Spleen (tissue), 11 donors: ENCODE measurements around the gene INPP5D. TPM values are rescaled to one million over a fixed set of nuclear protein-coding genes. Genes with fewer than 3 reads are reported as not detected.

Experiments
- DNase-seq: peaks from one replicate; pipeline ENCODE4 v3.0.0-alpha.2; 2020
- H3K27ac ChIP-seq, 8 donors: fragments of 200-600 bp; sonication (generic) in 7 of 8; 1 replicate in 4 of 8; 2 replicates in 4 of 8; pipeline versions ENCODE4 v1.5.0 to v1.8.0; 2016 to 2021; ENCODE audit warnings: inconsistent platforms in 4 of 8, mild to moderate bottlenecking in 4 of 8, moderate library complexity in 1 of 8
- H3K27me3 ChIP-seq, 7 donors: fragments of 200-600 bp; sonication (generic) in 6 of 7; replicated peaks in 1 of 7; 1 replicate in 4 of 7; 2 replicates in 3 of 7; pipeline versions ENCODE4 v1.5.0 to v1.8.0; 2016 to 2021; ENCODE audit warnings: inconsistent platforms in 3 of 7, mild to moderate bottlenecking in 1 of 7
- H3K36me3 ChIP-seq, 6 donors: fragments of 200-600 bp; sonication (generic) in 5 of 6; 1 replicate in 4 of 6; 2 replicates in 2 of 6; pipeline versions ENCODE4 v1.5.0 to v1.8.0; 2016 to 2021; ENCODE audit warnings: inconsistent platforms in 2 of 6
- H3K4me1 ChIP-seq, 6 donors: fragments of 200-600 bp; sonication (generic) in 5 of 6; 1 replicate in 3 of 6; 2 replicates in 3 of 6; pipeline versions ENCODE4 v1.5.0 to v1.8.0; 2016 to 2021; ENCODE audit warnings: inconsistent platforms in 3 of 6
- H3K4me3 ChIP-seq, 8 donors: fragments of 200-600 bp; sonication (generic) in 7 of 8; 1 replicate in 4 of 8; 2 replicates in 4 of 8; pipeline versions ENCODE4 v1.5.0 to v1.8.0; 2016 to 2021; ENCODE audit warnings: inconsistent platforms in 4 of 8, mild to moderate bottlenecking in 4 of 8, moderate library complexity in 2 of 8
- H3K9me3 ChIP-seq, 8 donors: fragments of 200-600 bp; sonication (generic) in 7 of 8; 1 replicate in 4 of 8; 2 replicates in 4 of 8; pipeline versions ENCODE4 v1.5.0 to v1.8.0; 2016 to 2021; ENCODE audit warnings: inconsistent platforms in 4 of 8
- CTCF ChIP-seq, 11 experiments: fragments of 200-600 bp in 7 of 11; fragments of 450-650 bp in 4 of 11; sonication (generic) in 4 of 11; IDR thresholded peaks in 8 of 11; conservative IDR thresholded peaks in 3 of 11; 1 replicate in 7 of 11; 2 replicates in 4 of 11; pipeline versions ENCODE4 v1.4.0 to v1.8.0; 2016 to 2021; ENCODE audit warnings: antibody characterized with exemption in 11 of 11, inconsistent platforms in 4 of 11, mild to moderate bottlenecking in 1 of 11
- POLR2A ChIP-seq, 3 donors: fragments of 450-650 bp; IDR thresholded peaks; one replicate each; pipeline ENCODE4 v1.5.1; 2017; ENCODE audit warnings: antibody characterized with exemption in 3 of 3, mild to moderate bottlenecking in 1 of 3
- POLR2AphosphoS5 ChIP-seq, 3 donors: sonication (generic); formaldehyde crosslinking; IDR thresholded peaks; one replicate each; pipeline ENCODE4 v1.5.1; 2017; ENCODE audit warnings: antibody characterized with exemption in 3 of 3
- WGBS, 5 donors: extraction: QIAGEN DNeasy Blood & Tissue Kit in 3 of 5; methylation state at CpG; one replicate each; pipeline versions ENCODE4 v1.1.5 to v1.1.7; 2013 to 2018; 5-methylcytosine and 5-hydroxymethylcytosine counted together
- intact Hi-C: fragments of 100-400 bp; cut with DNase I; formaldehyde crosslinking; loops from one replicate; pipeline ENCODE4 v1.15.0; 2023; ENCODE audit warnings: low total_unique reads
- polyA plus RNA-seq, 3 donors: library from polyadenylated mRNA; stranded (reverse); fragments of 200-250 nt; gene quantifications; one replicate each; pipeline ENCODE4 v1.2.1, GENCODE V29; 2013
- total RNA-seq, 7 donors: library from RNA; depleted of rRNA in 3 of 7; stranded (reverse); fragments of >200 nt in 3 of 7; fragmentation: NEBNext Ultra II Directional in 4 of 7; extraction: Animal tissue kit (Norgen Biotek cat#: 25700) in 4 of 7; gene quantifications; one replicate each; pipeline versions ENCODE4 v1.1.0 to v1.2.1, GENCODE V29; 2016 to 2021
- donor health status: healthy with polysubstance abuse.
- donor health status: DM: no; HTN: no; CAD: no; lungs with moderate emphysema.
- donor health status: DM: no; HTN: no; CAD: no.
- donor health status: Bipolar disorder and iron deficiency.
- donor health status: healthy.
- donor health status: DM: no; HTN: no; CAD: no.
- donor health status: DM: yes; HTN: yes; CAD: no.

Gene INPP5D
- total and polyA plus RNA-seq, 10 donors: 71.1 to 246 (median 181) TPM

- peaks cover 50 to 100% (median 88%) of the 10 kb centered on the region in 6 donors for H3K4me1 ChIP-seq
- peak overlapping the region; percentile 27 to 96 (median 92) for H3K27ac ChIP-seq
- intact Hi-C loops: no loop called here
- WGBS, 5 donors: 56 to 74% (median 64%) methylated on average over 7 of the region's 7 CpGs
- TF ChIP-seq POLR2A (IDR thresholded peaks at IDR 0.05) (no peak), CTCF (IDR thresholded peaks at IDR 0.05 in 8 of 11, conservative IDR thresholded peaks at IDR 0.05 in 3 of 11) (no peak), POLR2AphosphoS5 (IDR thresholded peaks at IDR 0.05) (no peak)
- H3K4me3 ChIP-seq: peak overlapping the region in 1 of 8 donors; percentile 49
- no peaks in the 10 kb centered on the region for H3K9me3 ChIP-seq
- H3K36me3 ChIP-seq: peaks cover 0 to 60% (median 12%) of the 10 kb centered on the region in 6 donors
- no peak for DNase-seq
- no peaks in the 10 kb centered on the region for H3K27me3 ChIP-seq
Observed at GRCh38 chr2:233087713-233088112, 27.6 kb downstream of the INPP5D start.

GRCh38 chr2:233088972-233089345 lies 28.8 kb downstream of the INPP5D start:
- WGBS, 5 donors: 92 to 96% (median 94%) methylated on average over 8 of the region's 8 CpGs
- H3K4me3 ChIP-seq: no peak overlapping the region
- H3K36me3 ChIP-seq: peaks cover 0 to 60% (median 12%) of the 10 kb centered on the region in 6 donors
- intact Hi-C loops: no loop called here
- TF ChIP-seq CTCF (IDR thresholded peaks at IDR 0.05 in 8 of 11, conservative IDR thresholded peaks at IDR 0.05 in 3 of 11): no peak
- no peak for TF ChIP-seq POLR2AphosphoS5 (IDR thresholded peaks at IDR 0.05)
- TF ChIP-seq POLR2A (IDR thresholded peaks at IDR 0.05): no peak
- no peaks in the 10 kb centered on the region for H3K27me3 ChIP-seq
- peaks cover 46 to 100% (median 88%) of the 10 kb centered on the region in 6 donors for H3K4me1 ChIP-seq
- DNase-seq: no peak
- no peaks in the 10 kb centered on the region for H3K9me3 ChIP-seq
- H3K27ac ChIP-seq: peak overlapping the region in 7 of 8 donors; percentile 9 to 96 (median 93)

GRCh38 chr2:233089851-233090250 lies 29.7 kb downstream of the INPP5D start:
- peak overlapping the region in 3 of 8 donors; percentile 93 to 96 (median 95) for H3K27ac ChIP-seq
- peak in 1 of 3 donors; percentile 37 for TF ChIP-seq POLR2AphosphoS5 (IDR thresholded peaks at IDR 0.05)
- no peak for TF ChIP-seq POLR2A (IDR thresholded peaks at IDR 0.05)
- no peak for TF ChIP-seq CTCF (IDR thresholded peaks at IDR 0.05 in 8 of 11, conservative IDR thresholded peaks at IDR 0.05 in 3 of 11)
- peaks cover 0 to 60% (median 12%) of the 10 kb centered on the region in 6 donors for H3K36me3 ChIP-seq
- intact Hi-C loops: no loop called here
- H3K4me1 ChIP-seq: peaks cover 38 to 100% (median 88%) of the 10 kb centered on the region in 6 donors
- H3K27me3 ChIP-seq: no peaks in the 10 kb centered on the region
- no peaks in the 10 kb centered on the region for H3K9me3 ChIP-seq
- 89 to 96% (median 91%) methylated on average over 9 to 11 of the region's 11 CpGs for WGBS, 5 donors
- H3K4me3 ChIP-seq: no peak overlapping the region
- DNase-seq: no peak

GRCh38 chr2:233090879-233091278 lies 30.7 kb downstream of the INPP5D start:
- TF ChIP-seq POLR2A (IDR thresholded peaks at IDR 0.05): no peak
- no peak for TF ChIP-seq CTCF (IDR thresholded peaks at IDR 0.05 in 8 of 11, conservative IDR thresholded peaks at IDR 0.05 in 3 of 11)
- no peak for TF ChIP-seq POLR2AphosphoS5 (IDR thresholded peaks at IDR 0.05)
- H3K4me3 ChIP-seq: no peak overlapping the region
- no peak for DNase-seq
- peaks cover 0 to 58% (median 13%) of the 10 kb centered on the region in 6 donors for H3K36me3 ChIP-seq
- H3K4me1 ChIP-seq: peaks cover 28 to 100% (median 81%) of the 10 kb centered on the region in 6 donors
- WGBS, 5 donors: 85 to 94% (median 92%) methylated on average over 6 of the region's 6 CpGs
- H3K27ac ChIP-seq: peak overlapping the region in 3 of 8 donors; percentile 80 to 96 (median 95)
- H3K27me3 ChIP-seq: no peaks in the 10 kb centered on the region
- intact Hi-C loops: no loop called here
- H3K9me3 ChIP-seq: no peaks in the 10 kb centered on the region
